ENCODE results near the gene OXLD1. TPM values are rescaled to one million over a fixed set of nuclear protein-coding genes. Genes with fewer than 3 reads are reported as not detected.

Gene OXLD1
- total RNA-seq, 4 donors from 2014 or later = 24.5 to 40.5 (median 31.1) TPM

DNA sequence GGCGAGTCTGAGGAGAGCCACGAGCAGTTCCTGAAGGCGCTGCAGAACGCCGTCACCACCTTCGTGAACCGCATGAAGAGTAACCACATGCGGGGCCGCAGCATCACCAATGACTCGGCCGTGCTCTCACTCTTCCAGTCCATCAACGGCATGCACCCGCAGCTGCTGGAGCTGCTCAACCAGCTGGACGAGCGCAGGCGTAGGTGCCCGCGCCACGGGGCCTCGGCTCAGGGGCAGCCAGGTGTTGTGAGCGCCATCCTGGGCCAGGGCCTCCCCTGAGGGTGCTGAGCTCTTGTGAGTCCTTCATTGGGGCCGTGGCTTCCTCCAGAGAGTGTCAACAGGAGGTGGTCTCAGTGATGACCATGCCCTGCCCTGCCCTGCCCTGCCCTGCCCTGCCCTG lies 29.4 kb upstream of the OXLD1 start:
- no peaks in the 10 kb centered on the region for H3K27me3 ChIP-seq
- intact Hi-C loops (cut with DNase I) = no loop called here
- no peak overlapping the region for H3K27ac ChIP-seq (replicated peaks in 1 of 4)
- no peak overlapping the region for H3K4me3 ChIP-seq
- TF ChIP-seq EP300 (IDR thresholded peaks at IDR 0.05) (no peak), POLR2A (IDR thresholded peaks at IDR 0.05; ENCODE audit: low read depth) (no peak), POLR2AphosphoS5 (IDR thresholded peaks at IDR 0.05) (no peak)
- TF ChIP-seq, protein P1, sequence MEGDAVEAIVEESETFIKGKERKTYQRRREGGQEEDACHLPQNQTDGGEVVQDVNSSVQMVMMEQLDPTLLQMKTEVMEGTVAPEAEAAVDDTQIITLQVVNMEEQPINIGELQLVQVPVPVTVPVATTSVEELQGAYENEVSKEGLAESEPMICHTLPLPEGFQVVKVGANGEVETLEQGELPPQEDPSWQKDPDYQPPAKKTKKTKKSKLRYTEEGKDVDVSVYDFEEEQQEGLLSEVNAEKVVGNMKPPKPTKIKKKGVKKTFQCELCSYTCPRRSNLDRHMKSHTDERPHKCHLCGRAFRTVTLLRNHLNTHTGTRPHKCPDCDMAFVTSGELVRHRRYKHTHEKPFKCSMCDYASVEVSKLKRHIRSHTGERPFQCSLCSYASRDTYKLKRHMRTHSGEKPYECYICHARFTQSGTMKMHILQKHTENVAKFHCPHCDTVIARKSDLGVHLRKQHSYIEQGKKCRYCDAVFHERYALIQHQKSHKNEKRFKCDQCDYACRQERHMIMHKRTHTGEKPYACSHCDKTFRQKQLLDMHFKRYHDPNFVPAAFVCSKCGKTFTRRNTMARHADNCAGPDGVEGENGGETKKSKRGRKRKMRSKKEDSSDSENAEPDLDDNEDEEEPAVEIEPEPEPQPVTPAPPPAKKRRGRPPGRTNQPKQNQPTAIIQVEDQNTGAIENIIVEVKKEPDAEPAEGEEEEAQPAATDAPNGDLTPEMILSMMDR (IDR thresholded peaks at IDR 0.05) = no peak
- WGBS = no CpG with 5 or more reads among the region's 22 CpGs
- no peak for DNase-seq (ENCODE audit: extremely low spot score)
- no peaks in the 10 kb centered on the region for H3K9me3 ChIP-seq
- peaks cover 4 to 12% (median 6%) of the 10 kb centered on the region in 4 donors for H3K4me1 ChIP-seq
- peaks cover 73 to 100% (median 98%) of the 10 kb centered on the region in 4 donors for H3K36me3 ChIP-seq

DNA sequence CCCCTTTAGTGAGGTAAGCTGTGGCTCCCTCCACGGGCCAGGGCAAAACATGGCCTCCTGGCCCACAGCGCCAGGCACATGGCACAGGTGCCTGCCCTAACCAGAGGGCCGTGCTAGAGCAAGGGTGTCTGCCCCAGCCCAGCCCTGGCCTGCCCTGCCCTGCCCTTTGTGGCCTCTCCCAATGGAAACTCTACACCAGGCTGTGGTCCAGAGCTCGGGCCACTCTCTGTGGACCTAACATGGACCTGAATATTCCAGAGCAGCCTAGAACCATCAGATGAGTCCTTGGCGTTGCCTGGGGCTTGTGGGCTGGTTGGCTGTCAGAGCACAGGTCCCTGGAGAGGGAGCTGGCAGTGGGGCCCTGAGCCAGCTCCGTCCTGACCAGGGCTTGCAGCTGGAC lies 28.8 kb upstream of the OXLD1 start:
- 87% methylated on average over 3 of the region's 6 CpGs for WGBS
- no peaks in the 10 kb centered on the region for H3K9me3 ChIP-seq
- no peak for DNase-seq (ENCODE audit: extremely low spot score)
- H3K27me3 ChIP-seq = no peaks in the 10 kb centered on the region
- no peak for TF ChIP-seq POLR2AphosphoS5 (IDR thresholded peaks at IDR 0.05)
- no peak for TF ChIP-seq EP300 (IDR thresholded peaks at IDR 0.05)
- TF ChIP-seq, protein P1 (IDR thresholded peaks at IDR 0.05) = no peak
- TF ChIP-seq POLR2A (IDR thresholded peaks at IDR 0.05; ENCODE audit: low read depth) = no peak
- H3K27ac ChIP-seq (replicated peaks in 1 of 4) = no peak overlapping the region
- intact Hi-C loops (cut with DNase I) = no loop called here
- no peak overlapping the region for H3K4me3 ChIP-seq
- peaks cover 0 to 8% (median under 1%) of the 10 kb centered on the region in 4 donors for H3K4me1 ChIP-seq
- peaks cover 75 to 100% (median 98%) of the 10 kb centered on the region in 4 donors for H3K36me3 ChIP-seq

DNA sequence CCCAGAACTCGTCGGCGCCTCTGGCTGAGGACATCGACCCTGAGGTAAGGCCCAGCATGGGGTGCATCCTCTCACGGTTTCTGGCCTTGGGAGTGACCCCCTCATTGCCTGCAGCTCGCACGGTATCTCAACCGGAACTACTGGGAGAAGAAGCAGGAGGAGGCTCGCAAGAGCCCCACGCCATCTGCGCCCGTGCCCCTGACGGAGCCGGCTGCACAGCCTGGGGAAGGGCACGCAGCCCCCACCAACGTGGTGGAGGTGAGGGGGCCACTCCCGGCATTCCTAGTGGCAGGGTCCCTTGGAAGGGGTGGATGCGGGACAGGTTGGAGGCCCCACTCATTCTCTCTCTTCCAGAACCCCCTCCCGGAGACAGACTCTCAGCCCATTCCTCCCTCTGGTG lies 28.4 kb upstream of the OXLD1 start:
- Histone ChIP-seq H3K36me3 (peaks cover 75 to 100% (median 99%) of the 10 kb centered on the region in 4 donors), H3K9me3 (no peaks in the 10 kb centered on the region), H3K27me3 (no peaks in the 10 kb centered on the region), H3K4me3 (no peak overlapping the region), H3K27ac (replicated peaks in 1 of 4) (no peak overlapping the region), H3K4me1 (peaks cover 0 to 8% (median 0%) of the 10 kb centered on the region in 4 donors)
- DNase-seq (ENCODE audit: extremely low spot score) = no peak
- intact Hi-C loops (cut with DNase I) = no loop called here
- 93% methylated on average over 17 of the region's 19 CpGs for WGBS
- TF ChIP-seq, protein P1 (IDR thresholded peaks at IDR 0.05) = no peak
- TF ChIP-seq POLR2A (IDR thresholded peaks at IDR 0.05; ENCODE audit: low read depth) (no peak), POLR2AphosphoS5 (IDR thresholded peaks at IDR 0.05) (no peak), EP300 (IDR thresholded peaks at IDR 0.05) (no peak)

DNA sequence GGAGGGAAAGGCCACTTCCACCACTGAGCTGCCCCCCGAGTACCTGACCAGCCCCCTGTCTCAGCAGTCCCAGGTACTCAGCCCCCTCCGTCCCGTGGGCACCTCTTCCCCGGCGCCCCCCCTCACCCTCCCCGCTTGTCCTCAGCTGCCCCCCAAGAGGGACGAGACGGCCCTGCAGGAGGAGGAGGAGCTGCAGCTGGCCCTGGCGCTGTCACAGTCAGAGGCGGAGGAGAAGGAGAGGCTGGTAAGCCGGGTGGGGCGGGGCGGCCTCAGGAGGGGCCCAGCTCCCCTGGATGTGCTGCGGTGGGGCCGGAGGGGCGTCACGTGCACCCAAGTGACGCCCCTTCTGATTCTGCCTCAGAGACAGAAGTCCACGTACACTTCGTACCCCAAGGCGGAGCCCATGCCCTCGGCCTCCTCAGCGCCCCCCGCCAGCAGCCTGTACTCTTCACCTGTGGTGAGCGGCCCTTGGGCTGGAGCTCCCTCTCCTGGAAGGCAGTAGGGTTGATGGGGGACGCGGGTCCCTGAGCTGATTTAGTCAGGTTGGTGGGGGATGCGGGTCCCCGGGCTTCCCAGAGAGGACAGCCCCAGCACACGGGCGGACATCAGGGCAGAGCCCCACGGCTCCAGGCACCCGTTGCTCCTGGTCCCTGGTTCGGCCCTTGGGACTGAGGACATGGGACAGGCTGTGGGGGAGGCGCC lies 27.3 kb upstream of the OXLD1 start:
- no peaks in the 10 kb centered on the region for H3K9me3 ChIP-seq
- intact Hi-C loops (cut with DNase I) = no loop called here
- H3K27ac ChIP-seq (replicated peaks in 1 of 4) = no peak overlapping the region
- H3K27me3 ChIP-seq = no peaks in the 10 kb centered on the region
- no peak for DNase-seq (ENCODE audit: extremely low spot score)
- no peak for TF ChIP-seq POLR2A (IDR thresholded peaks at IDR 0.05; ENCODE audit: low read depth)
- TF ChIP-seq POLR2AphosphoS5 (IDR thresholded peaks at IDR 0.05) = no peak
- TF ChIP-seq, protein P1 (IDR thresholded peaks at IDR 0.05) = no peak
- no peak for TF ChIP-seq EP300 (IDR thresholded peaks at IDR 0.05)
- H3K36me3 ChIP-seq = peaks cover 81 to 100% (median 100%) of the 10 kb centered on the region in 4 donors
- H3K4me1 ChIP-seq = peaks cover 0 to 8% (median 0%) of the 10 kb centered on the region in 4 donors
- no peak overlapping the region for H3K4me3 ChIP-seq
- 88% methylated on average over 13 of the region's 35 CpGs for WGBS
